Pancreas (tissue), 10 donors: ENCODE data around the gene PARD3. TPM values are rescaled to one million over a fixed set of nuclear protein-coding genes. Genes with fewer than 3 reads are reported as not detected.
A peak's percentile ranks its signal among the peaks of the same experiment; 100 is the strongest.
"Not testable (repeated sequence)": the region's sequence is repeated elsewhere in the genome, so short reads cannot be mapped to it uniquely, and the experiment has no call there.

Experiments
- ATAC-seq, 4 donors: fragments of 200-7000 bp; cut with Tn5 transposase; one replicate each; pipeline versions ENCODE4 v1.8.0 to v1.9.1; 2020; ENCODE audit warnings: mild to moderate bottlenecking in 4 of 4, moderate library complexity in 4 of 4
- DNase-seq, 6 donors: peaks; one replicate each; pipeline ENCODE4 v3.0.0-alpha.2; 2020
- FAIRE-seq: peaks from 2 replicates; lab custom pipeline; 2012; peaks lifted over from hg19 to GRCh38; lab: Jason Lieb, UNC
- H3K27ac ChIP-seq, 4 donors: fragments of 200-600 bp; sonication (generic); 1 replicate in 3 of 4; 2 replicates in 1 of 4; pipeline versions ENCODE4 v1.5.0 to v1.8.0; 2020
- H3K27me3 ChIP-seq, 4 donors: fragments of 200-600 bp; one replicate each; pipeline ENCODE4 v1.8.0; 2021
- H3K36me3 ChIP-seq, 3 donors: fragments of 200-600 bp; sonication (generic) in 1 of 3; one replicate each; pipeline versions ENCODE4 v1.5.0 to v1.8.0; 2020 to 2021
- H3K4me1 ChIP-seq, 3 donors: fragments of 200-600 bp; one replicate each; pipeline ENCODE4 v1.8.0; 2021
- H3K4me3 ChIP-seq, 4 donors: fragments of 200-600 bp; sonication (generic) in 2 of 4; one replicate each; pipeline versions ENCODE4 v1.5.0 to v1.8.0; 2020 to 2021
- H3K9me3 ChIP-seq, 4 donors: fragments of 200-600 bp; one replicate each; pipeline ENCODE4 v1.8.0; 2021
- CTCF ChIP-seq, 4 donors: fragments of 200-600 bp; sonication (generic) in 3 of 4; IDR thresholded peaks; one replicate each; pipeline versions ENCODE4 v1.5.0 to v1.8.0; 2021; ENCODE audit warnings: antibody characterized with exemption in 4 of 4
- WGBS, 2 donors: extraction: QIAGEN DNeasy Blood & Tissue Kit; methylation state at CpG; one replicate each; pipeline ENCODE4 v1.1.7; 2013; 5-methylcytosine and 5-hydroxymethylcytosine counted together
- intact Hi-C, 3 donors: fragments of 100-400 bp; cut with DNase I; formaldehyde crosslinking; loops; one replicate each; pipeline versions ENCODE4 v1.11.1 to v1.14.2; 2022
- polyA plus RNA-seq, 2 donors: library from polyadenylated mRNA; stranded (reverse); fragments of 200-250 nt; gene quantifications; one replicate each; pipeline ENCODE4 v1.2.3, GENCODE V29; 2013
- total RNA-seq, 6 donors: library from RNA; stranded (reverse); fragmentation: NEBNext Ultra II Directional in 4 of 6; extraction: Animal tissue kit (Norgen Biotek cat#: 25700) in 4 of 6; gene quantifications; one replicate each; pipeline versions ENCODE4 v1.2.1 to v1.2.4, GENCODE V29; 2021 to 2023
- donor health status: healthy with polysubstance abuse.
- donor health status: DM: no; HTN: no; CAD: no; lungs with moderate emphysema.
- donor health status: DM: no; HTN: no; CAD: no.
- donor health status: control.
- donor health status: control.
- donor health status: Bipolar disorder and iron deficiency.
- donor health status: DM: yes; HTN: yes; CAD: no.
- donor health status: DM: no; HTN: no; CAD: no.
- donor health status: DM: no; HTN: no; CAD: no.
- donor health status: DM: yes; HTN: yes; CAD: no.

Gene PARD3
- total and polyA plus RNA-seq, 8 donors: 12.8 to 32.3 (median 23.4) TPM

DNA sequence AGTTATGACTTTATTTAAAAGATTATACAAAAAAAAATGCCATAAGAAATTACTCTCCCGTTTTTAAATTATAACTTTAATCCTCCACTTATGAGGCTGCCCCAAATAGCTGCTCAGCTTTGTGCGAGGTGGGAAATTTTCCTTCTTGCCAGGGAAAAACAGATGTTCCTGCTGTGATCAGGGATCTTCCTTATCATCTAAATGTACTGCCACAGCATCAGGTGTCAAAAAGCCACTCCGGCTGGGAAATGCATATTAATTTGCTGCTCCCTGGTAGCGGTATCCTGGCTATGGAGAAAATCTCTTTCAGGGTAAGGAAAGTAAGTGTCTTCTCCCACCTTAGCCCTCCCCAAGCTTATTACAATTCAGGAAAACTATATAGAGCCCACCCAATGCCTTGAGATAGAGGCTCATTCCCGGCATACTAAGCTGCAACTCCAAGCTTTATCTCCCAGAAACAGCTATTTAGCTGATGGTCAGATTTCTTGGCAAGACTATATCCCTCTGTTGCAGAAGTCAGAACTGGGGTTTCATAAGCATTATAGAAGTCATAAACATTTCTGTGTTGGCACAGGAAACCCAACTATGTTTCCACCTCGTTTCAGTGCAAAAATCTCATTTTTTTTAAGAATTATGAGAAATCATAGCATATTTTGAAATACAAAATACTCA, 360.4 kb downstream of the PARD3 start:
- no peak for ATAC-seq
- no peaks in the 10 kb centered on the region for H3K9me3 ChIP-seq
- H3K4me1 ChIP-seq: peaks cover 5 to 12% (median 10%) of the 10 kb centered on the region in 3 donors
- no peak overlapping the region for H3K27ac ChIP-seq
- no peak overlapping the region for H3K4me3 ChIP-seq
- H3K27me3 ChIP-seq: no peaks in the 10 kb centered on the region
- FAIRE-seq: no peak
- no peaks in the 10 kb centered on the region for H3K36me3 ChIP-seq
- DNase-seq: no peak
- intact Hi-C loops: no loop called here
- TF ChIP-seq CTCF (IDR thresholded peaks at IDR 0.05): no peak
- 84 to 90% methylated on average over 6 of the region's 6 CpGs for WGBS, 2 donors

DNA sequence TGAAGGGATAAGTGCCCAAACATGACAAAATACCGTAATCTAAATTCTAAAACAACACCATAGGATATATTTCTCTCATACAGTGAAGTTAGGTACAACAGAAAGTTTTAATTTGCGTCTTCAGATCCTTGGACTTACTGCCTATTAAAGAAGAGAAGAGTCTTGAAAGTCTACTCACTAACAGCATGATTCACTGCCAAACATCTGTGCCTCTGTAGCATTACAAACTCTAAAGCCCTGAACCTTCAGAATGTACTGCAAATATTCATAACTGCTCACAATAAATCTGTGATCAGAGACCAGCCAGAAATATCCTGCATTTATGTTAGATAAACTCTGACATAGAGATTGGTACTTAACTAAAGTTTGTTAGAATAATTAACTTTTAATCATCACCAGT, 365.3 kb downstream of the PARD3 start:
- 94 to 95% methylated on average over 2 of the region's 2 CpGs for WGBS, 2 donors
- ATAC-seq (no peak), FAIRE-seq (no peak), DNase-seq (no peak)
- no peaks in the 10 kb centered on the region for H3K9me3 ChIP-seq
- H3K27me3 ChIP-seq: no peaks in the 10 kb centered on the region
- no peak for TF ChIP-seq CTCF (IDR thresholded peaks at IDR 0.05)
- H3K4me3 ChIP-seq: no peak overlapping the region
- H3K4me1 ChIP-seq: peaks cover 5 to 13% (median 12%) of the 10 kb centered on the region in 3 donors
- H3K36me3 ChIP-seq: no peaks in the 10 kb centered on the region
- intact Hi-C loops: no loop called here
- H3K27ac ChIP-seq: no peak overlapping the region

- DNase-seq (no peak), FAIRE-seq (no peak), ATAC-seq (peak in 3 of 4 donors; percentile 62 to 76 (median 76))
- Histone ChIP-seq H3K27me3 (no peaks in the 10 kb centered on the region), H3K4me1 (peaks cover 0 to 3% (median 0%) of the 10 kb centered on the region in 3 donors), H3K9me3 (no peaks in the 10 kb centered on the region), H3K4me3 (no peak overlapping the region), H3K36me3 (no peaks in the 10 kb centered on the region), H3K27ac (no peak overlapping the region)
- intact Hi-C loops: no loop called here
- no peak for TF ChIP-seq CTCF (IDR thresholded peaks at IDR 0.05)
- WGBS, 2 donors: 87 to 88% methylated on average over 3 of the region's 3 CpGs
These were observed 369.0 kb downstream of the PARD3 start for GRCh38 chr10:34446049-34446448.

DNA sequence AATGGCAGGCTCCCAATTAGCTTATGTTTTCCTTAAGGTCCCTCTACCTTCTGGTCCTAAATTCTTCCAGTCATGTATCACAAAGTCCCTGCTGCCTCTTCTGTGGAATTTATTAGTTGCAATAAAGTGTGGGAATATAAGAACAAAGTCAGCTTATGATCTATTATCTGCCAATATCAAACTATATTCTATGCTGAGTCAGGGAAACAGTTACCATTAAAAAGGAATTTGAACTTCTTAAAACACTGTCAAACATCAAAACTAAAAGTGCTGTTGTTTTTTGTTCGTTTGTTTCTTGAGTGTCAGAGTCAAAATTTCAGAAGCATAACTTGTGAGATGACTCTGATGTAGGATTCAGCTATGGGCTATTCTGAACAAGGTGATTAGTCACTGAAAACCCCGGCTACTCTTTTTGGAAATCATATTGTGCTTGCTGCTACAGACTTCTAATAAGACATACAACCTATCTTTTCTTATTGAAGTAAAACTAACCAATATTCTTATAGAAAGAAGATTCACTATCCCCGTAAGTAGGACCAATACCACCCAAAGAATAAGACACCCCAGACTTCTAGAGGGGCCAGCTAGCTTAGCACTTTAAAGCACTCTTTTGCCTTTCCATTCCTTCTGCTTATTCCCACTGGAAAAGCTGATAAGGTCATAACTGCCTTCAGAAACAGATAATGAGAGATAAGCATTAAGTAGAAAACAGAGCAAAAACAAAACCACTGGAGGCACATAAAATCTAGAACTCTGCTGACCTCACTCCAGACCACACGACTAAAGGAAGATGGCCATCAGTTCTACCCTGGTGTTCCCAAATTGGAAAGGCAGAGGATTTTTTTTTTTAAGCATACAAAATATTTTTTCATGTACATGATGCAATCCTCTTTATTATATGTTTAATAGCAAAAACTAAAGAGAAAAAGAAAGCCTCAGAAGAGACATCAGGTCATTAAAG, 370.6 kb downstream of the PARD3 start:
- H3K27ac ChIP-seq: no peak overlapping the region
- intact Hi-C loops: no loop called here
- peaks cover 0 to 3% (median 0%) of the 10 kb centered on the region in 3 donors for H3K4me1 ChIP-seq
- no peak overlapping the region for H3K4me3 ChIP-seq
- H3K27me3 ChIP-seq: no peaks in the 10 kb centered on the region
- DNase-seq (no peak), FAIRE-seq (no peak), ATAC-seq (no peak)
- H3K36me3 ChIP-seq: no peaks in the 10 kb centered on the region
- 90% methylated on average over 4 of the region's 4 CpGs for WGBS, 2 donors
- no peak for TF ChIP-seq CTCF (IDR thresholded peaks at IDR 0.05)
- H3K9me3 ChIP-seq: no peaks in the 10 kb centered on the region

- ATAC-seq, H3K27me3 ChIP-seq, H3K36me3 ChIP-seq, H3K4me3 ChIP-seq, intact Hi-C loops, FAIRE-seq, H3K9me3 ChIP-seq, H3K4me1 ChIP-seq, DNase-seq, H3K27ac ChIP-seq: not testable (repeated sequence)
- 82 to 89% methylated on average over 4 of the region's 4 CpGs for WGBS, 2 donors
These were observed 375.7 kb downstream of the PARD3 start for GRCh38 chr10:34439386-34439785.
